ENCODE measurements around the gene SECTM1. TPM values are rescaled to one million over a fixed set of nuclear protein-coding genes. Genes with fewer than 3 reads are reported as not detected.
"Not testable (repeated sequence)": the region's sequence is repeated elsewhere in the genome, so short reads cannot be mapped to it uniquely, and the experiment has no call there.

The SECTM1 gene
- total RNA-seq (2014; rRNA removed; shearing (Covaris generic)), result 0.37 and 0.50 TPM in 2 replicates
- 1.3 and 4.5 TPM in 2 replicates for polyA plus RNA-seq (2015; cell fraction: cytosol; rRNA removed)
- polyA plus RNA-seq (2015; cell fraction: nucleus; rRNA removed), result 1.4 TPM in 1 of 2 replicates, not detected in the other

GRCh38 chr17:82333279-82334171 lies at the start of gene SECTM1:
TSS of gene SECTM1 (minus strand) at chr17:82333766. CDS start at chr17:82327240, 6,526 bp downstream.
- DNase-seq (ENCODE audit: low read depth, low spot score), result no peak

GRCh38 chr17:82382933-82383255 lies 49.3 kb upstream of the SECTM1 start:
- in situ Hi-C loops (cut with HindIII; ENCODE audit: low pct_unique_long_range_greater_than_20kb, low sequenced_read_pairs), result no loop called here
- no peak for DNase-seq (ENCODE audit: low read depth, low spot score)

More at GRCh38 chr17:82333279-82334171, at the start of gene SECTM1:
- in situ Hi-C loops (cut with HindIII; ENCODE audit: low pct_unique_long_range_greater_than_20kb, low sequenced_read_pairs), result no loop called here

- in situ Hi-C loops (cut with HindIII; ENCODE audit: low pct_unique_long_range_greater_than_20kb, low sequenced_read_pairs); DNase-seq (ENCODE audit: low read depth, low spot score): not testable (repeated sequence)
Observed at GRCh38 chr17:82382220-82382932, 48.8 kb upstream of the SECTM1 start.

- in situ Hi-C loops (cut with HindIII; ENCODE audit: low pct_unique_long_range_greater_than_20kb, low sequenced_read_pairs); DNase-seq (ENCODE audit: low read depth, low spot score): not testable (repeated sequence)
Observed at GRCh38 chr17:82381703-82382009, 48.1 kb upstream of the SECTM1 start.

GRCh38 chr17:82380860-82381702 lies 47.5 kb upstream of the SECTM1 start:
- in situ Hi-C loops (cut with HindIII; ENCODE audit: low pct_unique_long_range_greater_than_20kb, low sequenced_read_pairs), result no loop called here
- DNase-seq (ENCODE audit: low read depth, low spot score), result peak; percentile 13

GRCh38 chr17:82378741-82379021 lies 45.1 kb upstream of the SECTM1 start:
- in situ Hi-C loops (cut with HindIII; ENCODE audit: low pct_unique_long_range_greater_than_20kb, low sequenced_read_pairs), result no loop called here
- DNase-seq (ENCODE audit: low read depth, low spot score), result no peak

- in situ Hi-C loops (cut with HindIII; ENCODE audit: low pct_unique_long_range_greater_than_20kb, low sequenced_read_pairs), result no loop called here
- no peak for DNase-seq (ENCODE audit: low read depth, low spot score)
Observed at GRCh38 chr17:82377924-82378740, 44.6 kb upstream of the SECTM1 start.

- DNase-seq (ENCODE audit: low read depth, low spot score); in situ Hi-C loops (cut with HindIII; ENCODE audit: low pct_unique_long_range_greater_than_20kb, low sequenced_read_pairs): not testable (repeated sequence)
Observed at GRCh38 chr17:82377294-82377693, 43.7 kb upstream of the SECTM1 start.

GRCh38 chr17:82376042-82376730 lies 42.6 kb upstream of the SECTM1 start:
- in situ Hi-C loops (cut with HindIII; ENCODE audit: low pct_unique_long_range_greater_than_20kb, low sequenced_read_pairs), result no loop called here
- no peak for DNase-seq (ENCODE audit: low read depth, low spot score)

- no peak for DNase-seq (ENCODE audit: low read depth, low spot score)
- in situ Hi-C loops (cut with HindIII; ENCODE audit: low pct_unique_long_range_greater_than_20kb, low sequenced_read_pairs), result no loop called here
Observed at GRCh38 chr17:82375359-82376041, 41.9 kb upstream of the SECTM1 start.

- in situ Hi-C loops (cut with HindIII; ENCODE audit: low pct_unique_long_range_greater_than_20kb, low sequenced_read_pairs), result no loop called here
- DNase-seq (ENCODE audit: low read depth, low spot score), result no peak
Observed at GRCh38 chr17:82374626-82375331, 41.2 kb upstream of the SECTM1 start.

GRCh38 chr17:82373731-82374625 lies 40.4 kb upstream of the SECTM1 start:
- in situ Hi-C loops (cut with HindIII; ENCODE audit: low pct_unique_long_range_greater_than_20kb, low sequenced_read_pairs), result no loop called here
- DNase-seq (ENCODE audit: low read depth, low spot score), result no peak

- DNase-seq (ENCODE audit: low read depth, low spot score), result not testable (repeated sequence)
Observed at GRCh38 chr17:82373072-82373452, 39.5 kb upstream of the SECTM1 start.

GRCh38 chr17:82372249-82373071 lies 38.9 kb upstream of the SECTM1 start:
- DNase-seq (ENCODE audit: low read depth, low spot score), result no peak
- in situ Hi-C loops (cut with HindIII; ENCODE audit: low pct_unique_long_range_greater_than_20kb, low sequenced_read_pairs), result no loop called here

More at GRCh38 chr17:82373072-82373452, 39.5 kb upstream of the SECTM1 start:
- in situ Hi-C loops (cut with HindIII; ENCODE audit: low pct_unique_long_range_greater_than_20kb, low sequenced_read_pairs), result not testable (repeated sequence)
